ENCODE results near the gene SGO2. TPM values are rescaled to one million over a fixed set of nuclear protein-coding genes. Genes with fewer than 3 reads are reported as not detected.

SGO2 gene, protein sequence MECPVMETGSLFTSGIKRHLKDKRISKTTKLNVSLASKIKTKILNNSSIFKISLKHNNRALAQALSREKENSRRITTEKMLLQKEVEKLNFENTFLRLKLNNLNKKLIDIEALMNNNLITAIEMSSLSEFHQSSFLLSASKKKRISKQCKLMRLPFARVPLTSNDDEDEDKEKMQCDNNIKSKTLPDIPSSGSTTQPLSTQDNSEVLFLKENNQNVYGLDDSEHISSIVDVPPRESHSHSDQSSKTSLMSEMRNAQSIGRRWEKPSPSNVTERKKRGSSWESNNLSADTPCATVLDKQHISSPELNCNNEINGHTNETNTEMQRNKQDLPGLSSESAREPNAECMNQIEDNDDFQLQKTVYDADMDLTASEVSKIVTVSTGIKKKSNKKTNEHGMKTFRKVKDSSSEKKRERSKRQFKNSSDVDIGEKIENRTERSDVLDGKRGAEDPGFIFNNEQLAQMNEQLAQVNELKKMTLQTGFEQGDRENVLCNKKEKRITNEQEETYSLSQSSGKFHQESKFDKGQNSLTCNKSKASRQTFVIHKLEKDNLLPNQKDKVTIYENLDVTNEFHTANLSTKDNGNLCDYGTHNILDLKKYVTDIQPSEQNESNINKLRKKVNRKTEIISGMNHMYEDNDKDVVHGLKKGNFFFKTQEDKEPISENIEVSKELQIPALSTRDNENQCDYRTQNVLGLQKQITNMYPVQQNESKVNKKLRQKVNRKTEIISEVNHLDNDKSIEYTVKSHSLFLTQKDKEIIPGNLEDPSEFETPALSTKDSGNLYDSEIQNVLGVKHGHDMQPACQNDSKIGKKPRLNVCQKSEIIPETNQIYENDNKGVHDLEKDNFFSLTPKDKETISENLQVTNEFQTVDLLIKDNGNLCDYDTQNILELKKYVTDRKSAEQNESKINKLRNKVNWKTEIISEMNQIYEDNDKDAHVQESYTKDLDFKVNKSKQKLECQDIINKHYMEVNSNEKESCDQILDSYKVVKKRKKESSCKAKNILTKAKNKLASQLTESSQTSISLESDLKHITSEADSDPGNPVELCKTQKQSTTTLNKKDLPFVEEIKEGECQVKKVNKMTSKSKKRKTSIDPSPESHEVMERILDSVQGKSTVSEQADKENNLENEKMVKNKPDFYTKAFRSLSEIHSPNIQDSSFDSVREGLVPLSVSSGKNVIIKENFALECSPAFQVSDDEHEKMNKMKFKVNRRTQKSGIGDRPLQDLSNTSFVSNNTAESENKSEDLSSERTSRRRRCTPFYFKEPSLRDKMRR
- total RNA-seq = 6.3 TPM

DNA sequence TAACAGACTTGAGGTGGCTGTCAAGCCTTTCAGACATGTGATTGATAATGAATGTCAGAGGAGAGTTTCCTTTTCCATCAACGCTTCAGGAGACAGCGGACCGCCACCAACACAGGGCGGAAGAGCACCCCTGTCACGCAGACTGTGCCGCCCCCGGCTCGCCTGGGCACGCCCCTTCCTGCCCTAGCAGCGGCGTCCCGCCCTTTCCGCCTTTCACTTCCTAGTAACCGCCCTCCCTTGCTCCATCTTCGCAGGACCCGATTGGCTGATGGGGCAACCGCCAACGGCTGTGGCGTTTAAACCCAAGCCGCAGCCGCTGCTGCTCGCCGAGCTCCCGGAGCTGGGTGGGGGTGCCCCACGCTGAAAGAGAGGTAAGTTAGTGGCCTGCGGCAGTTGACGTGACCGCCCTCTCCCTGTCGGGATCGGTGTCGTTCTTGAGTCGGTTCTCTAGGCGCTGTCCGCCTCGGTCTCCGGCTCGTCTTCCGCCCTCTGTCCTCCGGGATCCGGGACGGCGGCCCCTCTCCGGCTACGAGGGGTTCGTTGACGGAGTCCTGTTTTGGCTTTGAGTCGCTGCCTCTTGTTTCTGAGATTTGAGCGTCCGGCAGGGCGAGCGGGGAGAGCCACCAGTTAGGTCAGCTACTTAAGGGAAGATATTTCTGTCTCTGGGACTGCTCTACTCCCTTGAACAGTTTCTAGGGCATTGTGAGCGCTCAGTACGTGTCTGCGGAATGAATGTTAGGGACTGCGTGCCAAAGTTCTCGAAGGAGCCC lies at the start of gene SGO2:
SGO2 (plus strand) TSS at position 326 of the 770 bp plus-strand sequence. CDS start 6,769 bp downstream, outside the sequence.
- ATAC-seq = peak; percentile 100

DNA sequence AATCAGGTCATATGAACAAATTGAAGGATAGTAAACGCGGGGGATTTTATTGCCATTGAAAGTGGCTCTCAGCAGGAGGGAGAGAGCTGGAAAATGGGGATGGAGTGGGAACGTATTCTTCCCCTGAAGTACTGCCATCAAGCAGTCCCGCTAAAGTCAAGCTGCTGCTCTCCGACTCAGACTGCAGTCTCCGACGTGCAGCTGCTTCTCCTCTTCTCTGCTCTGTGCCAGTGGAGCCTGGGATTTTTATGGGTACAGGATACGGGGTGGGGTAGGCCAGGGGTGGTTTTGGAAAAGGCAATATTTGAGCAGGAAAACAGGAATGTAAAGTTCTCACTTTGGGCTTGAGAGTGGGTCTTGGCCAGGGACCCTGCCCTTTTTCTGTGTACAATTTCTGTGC lies 49.2 kb upstream of the SGO2 start:
- no peak for ATAC-seq

DNA sequence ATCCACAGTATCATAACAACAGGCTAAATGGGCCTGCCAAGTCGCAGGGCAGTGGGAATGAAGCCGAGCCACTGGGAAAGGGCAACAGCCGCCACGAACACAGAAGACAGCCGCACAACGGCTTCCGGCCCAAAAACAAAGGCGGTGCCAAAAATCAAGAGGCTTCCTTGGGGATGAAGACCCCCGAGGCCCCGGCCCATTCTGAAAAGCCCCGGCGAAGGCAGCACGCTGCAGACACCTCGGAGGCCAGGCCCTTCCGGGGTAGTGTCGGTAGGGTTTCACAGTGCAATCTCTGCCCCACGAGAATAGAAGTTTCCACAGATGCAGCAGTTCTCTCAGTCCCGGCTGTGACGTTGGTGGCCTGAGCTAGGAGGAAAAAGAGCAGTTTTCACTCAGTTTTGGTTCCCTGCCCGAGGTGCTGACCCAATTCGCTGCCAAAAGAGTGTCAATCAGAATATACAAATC lies 48.3 kb upstream of the SGO2 start:
- ATAC-seq = no peak

DNA sequence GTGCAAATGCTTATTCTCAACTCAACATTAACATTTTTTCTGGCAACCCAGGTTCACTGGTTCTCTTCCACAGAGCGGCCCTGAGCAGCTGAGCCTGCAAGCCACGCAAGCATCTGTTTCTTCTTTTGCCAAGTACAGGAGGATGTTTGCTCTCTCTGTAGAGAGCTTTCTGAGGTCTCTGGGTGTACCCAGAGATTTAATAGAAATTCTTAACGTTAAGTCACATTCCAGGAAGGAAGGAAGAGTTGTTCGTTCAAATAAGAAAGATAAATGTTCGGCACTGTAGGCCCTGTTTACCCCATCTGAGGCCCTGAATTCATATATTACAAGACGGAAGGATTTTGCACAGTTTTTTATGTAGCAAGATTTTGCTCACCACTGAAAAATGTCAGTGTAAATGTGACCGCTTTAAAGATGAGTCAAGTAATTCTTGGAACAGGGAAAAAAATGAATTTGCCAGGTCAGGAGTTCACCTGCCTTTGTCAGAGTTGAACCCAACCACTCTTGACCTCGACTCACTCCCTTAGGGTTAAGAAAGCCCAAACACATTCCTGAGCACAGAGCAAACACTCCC lies 46.2 kb upstream of the SGO2 start:
- ATAC-seq = peak; percentile 69

DNA sequence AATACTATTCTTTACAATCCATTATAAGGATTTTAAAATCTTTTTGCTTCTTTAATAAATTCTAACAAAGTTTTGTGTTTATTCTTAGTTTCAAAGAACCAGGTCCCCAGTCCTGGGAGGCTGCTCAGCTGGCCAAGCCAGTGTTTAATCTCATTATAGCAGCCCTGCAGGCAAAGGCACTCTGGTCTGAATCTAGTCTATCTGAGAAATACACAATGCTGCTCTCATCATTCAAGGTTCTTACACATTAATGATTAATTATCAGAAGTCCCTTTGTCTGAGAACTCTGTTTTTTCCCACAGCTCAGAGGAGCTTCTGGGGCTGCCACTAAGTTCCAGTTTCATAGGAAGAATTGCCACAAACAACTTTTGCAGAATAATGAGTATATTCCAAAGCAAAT lies 43.8 kb upstream of the SGO2 start:
- no peak for ATAC-seq

DNA sequence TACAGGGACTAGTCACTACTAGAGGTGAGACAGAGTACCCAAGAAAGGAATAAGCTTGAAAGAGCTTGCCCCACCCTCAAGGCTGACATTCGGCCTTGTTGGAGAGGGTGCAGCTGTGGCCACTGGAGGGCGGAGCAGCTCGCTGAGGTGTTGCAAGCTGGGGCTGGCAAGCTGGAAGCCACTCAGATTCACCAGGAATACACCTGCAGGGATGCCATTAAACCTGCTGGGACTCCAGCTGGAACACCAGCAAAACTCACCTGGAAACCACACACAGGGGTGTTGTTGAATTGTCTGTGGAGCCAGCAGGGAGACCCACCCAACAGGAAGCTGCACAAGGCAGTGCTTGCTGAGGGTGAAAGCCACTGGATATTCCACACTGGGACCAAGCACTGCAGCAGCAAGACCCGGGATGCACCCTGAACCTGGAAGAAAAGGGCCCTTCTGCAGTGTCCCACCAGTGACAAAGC lies 42.2 kb upstream of the SGO2 start:
- ATAC-seq = peak; percentile 92

DNA sequence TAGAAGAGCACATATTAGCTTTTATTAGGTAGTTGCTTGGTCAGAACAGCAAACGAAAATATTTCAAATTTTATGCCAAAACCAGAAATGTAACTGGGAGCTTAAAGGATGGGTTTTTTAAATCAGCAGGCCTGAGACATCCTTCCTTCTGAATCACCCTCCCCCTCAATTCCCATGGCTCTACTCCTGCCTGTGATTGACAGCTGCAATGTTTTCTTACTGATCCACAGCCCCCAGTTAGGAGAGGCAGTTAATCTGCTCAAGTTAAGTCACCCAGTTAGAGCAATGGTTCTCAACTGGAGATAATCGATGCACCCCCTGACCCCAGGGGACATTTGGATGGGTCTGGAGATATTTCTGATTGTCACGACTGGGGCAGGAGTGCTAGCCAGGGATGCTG lies 41.1 kb upstream of the SGO2 start:
- no peak for ATAC-seq

DNA sequence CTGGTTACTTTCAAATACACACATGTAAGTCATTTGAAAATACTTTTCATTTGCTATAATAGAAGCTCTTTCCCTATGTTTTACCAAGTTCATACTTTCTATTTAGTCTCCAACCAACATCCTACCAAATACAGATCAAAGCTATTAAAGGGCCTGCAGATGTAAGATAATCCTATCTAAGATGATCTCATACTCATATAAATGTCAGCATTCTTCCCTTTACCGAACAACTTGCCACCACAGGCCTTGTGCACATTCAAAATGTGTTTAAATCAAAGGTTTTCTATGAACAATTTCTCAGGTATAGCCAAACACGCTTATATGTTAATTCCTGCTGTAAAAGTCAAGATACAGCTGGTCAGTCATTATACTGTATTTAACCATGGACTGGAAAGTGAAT lies 39.5 kb upstream of the SGO2 start:
- no peak for ATAC-seq

DNA sequence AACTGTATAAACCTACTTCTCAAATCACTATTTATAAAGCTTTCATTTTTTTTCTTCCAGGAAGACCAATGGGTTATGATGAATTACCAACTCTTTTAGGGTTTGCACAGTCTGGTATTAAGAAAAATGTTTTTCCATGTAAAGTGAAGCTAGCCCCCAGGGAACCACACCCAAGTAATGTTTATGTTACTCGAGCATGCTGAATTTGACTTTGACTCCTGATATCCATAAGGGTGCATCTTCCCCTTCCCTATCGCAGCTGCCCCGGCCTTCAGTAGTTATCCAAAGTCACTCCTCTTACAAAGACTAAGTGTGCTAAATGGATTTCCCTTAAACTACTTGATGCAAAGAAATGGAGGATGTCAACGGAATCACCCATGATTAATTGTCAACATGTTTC lies 37.8 kb upstream of the SGO2 start:
- ATAC-seq = no peak

DNA sequence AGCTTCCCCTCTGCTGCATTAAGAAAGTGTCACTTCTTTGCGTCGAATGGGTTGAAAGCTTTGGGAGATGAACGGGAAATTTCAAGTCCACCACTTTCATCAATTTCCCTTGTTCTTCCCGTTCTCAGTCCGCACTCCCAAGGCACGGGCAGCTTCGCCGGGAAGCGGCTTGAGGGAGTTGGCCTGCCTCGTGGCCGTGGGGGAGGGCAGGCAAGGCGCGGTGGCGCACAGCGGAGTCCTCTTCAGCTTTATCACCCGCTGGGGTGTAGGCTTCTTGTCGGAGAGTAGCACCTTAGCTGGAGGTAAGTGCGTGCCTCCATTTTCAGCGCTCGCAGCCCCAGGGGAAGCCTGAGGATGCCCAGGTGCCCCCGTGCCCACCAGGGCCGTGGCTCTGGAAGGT lies 36.0 kb upstream of the SGO2 start:
- ATAC-seq = no peak

DNA sequence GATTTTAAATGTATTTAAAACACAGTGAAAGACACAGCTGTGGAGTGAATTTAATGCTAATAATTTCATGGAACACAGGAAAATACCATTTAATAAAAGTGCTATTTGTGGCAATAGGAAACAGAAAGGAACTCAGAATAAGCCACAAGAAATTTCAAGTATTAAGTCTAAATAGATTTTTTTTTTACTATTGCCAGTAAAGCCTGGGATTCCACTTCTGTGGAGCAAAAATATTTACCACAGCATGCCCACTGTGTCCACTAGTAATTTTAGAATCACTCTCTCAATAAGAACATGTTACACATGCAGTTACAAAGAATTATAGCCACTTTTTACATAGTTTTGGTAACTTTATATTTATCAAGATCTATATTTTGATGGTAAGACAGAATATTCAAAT lies 33.4 kb upstream of the SGO2 start:
- ATAC-seq = no peak

DNA sequence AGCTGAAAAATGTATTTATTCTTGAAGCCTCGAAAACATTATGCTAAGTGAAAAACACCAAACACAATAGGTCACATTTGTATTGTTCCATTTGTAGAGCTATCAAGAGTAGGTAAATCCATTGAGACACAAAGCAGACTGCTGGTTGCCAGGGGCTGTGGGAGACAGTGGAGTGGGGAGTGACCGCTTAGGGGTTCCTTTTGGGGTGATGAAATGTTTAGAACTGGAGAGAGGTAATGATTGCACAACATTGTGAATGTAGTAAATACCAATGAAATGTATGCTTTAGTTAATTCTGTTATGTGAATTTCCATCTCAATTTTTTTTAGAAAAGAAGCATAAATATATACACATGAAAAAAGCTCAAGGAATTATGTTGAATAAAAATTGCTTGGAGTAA lies 32.0 kb upstream of the SGO2 start:
- ATAC-seq = no peak

DNA sequence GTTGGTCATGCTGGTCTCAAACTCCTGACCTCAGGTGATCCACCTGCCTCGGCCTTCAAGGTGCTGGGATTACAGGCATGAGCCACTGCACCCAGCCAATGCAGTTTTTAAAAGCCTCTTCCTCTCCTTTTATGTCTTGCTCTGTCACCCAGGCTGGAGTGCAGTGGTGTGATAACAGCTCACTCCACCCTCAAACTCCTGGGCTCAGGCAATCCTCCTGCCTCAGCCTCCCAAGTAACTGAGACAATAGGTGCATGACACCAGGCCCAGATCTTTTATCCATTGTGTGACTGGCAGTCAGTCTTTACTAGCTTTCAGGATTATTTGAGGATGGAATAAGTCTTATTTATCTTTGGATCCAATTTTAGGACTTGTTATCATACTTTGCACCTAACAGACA lies 29.3 kb upstream of the SGO2 start:
- no peak for ATAC-seq

DNA sequence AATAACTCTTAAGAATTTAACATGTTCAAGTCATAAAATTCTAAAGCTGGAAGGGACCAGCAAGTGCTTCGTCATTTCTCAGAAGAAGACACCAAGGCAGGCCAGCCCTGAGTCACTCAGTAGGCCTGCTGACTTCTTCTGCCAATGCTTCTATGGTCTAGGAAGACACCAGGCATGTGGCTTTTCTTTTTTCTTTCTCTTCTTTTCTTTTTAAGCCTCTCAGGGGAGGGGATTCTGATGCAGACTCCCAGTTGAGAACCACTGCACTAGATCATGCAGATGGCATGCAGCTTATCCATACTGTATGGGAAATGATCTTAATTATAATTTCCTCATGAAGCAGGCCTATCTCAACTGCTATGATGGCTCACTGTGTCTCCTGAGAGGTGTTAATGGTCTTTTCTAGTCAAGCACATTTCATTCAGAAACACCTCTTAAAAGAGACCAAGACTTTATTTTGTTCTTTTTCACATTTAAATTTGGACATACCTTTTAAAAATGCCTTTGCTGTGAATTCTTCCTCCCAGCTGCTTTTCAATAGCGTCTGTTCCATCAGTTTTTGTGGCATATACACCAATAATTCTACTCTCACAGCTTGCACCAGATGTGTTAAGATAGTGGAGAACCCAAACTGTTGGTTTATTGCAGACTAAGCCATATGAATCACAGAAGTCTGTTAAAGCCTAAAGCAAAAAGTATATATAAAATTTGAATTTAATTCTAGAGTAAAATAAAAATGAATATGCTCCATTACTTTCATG lies 27.4 kb upstream of the SGO2 start:
- ATAC-seq = no peak

DNA sequence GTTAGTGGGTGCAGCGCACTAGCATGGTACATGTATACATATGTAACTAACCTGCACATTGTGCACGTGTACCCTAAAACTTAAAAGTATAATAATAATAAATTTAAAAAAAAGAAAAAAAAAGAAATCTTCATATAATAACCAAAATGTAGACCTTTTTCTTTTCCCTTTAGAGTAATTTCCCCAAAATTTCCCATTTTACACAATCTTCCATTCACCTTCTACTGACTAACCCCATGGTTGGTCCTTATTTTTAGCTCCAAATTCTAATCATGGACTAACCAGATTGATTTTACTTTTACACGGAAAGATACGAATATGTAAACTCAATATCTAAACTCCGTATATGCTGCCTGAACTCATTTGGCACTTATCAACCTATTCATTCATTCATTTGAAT lies 23.8 kb upstream of the SGO2 start:
- no peak for ATAC-seq

DNA sequence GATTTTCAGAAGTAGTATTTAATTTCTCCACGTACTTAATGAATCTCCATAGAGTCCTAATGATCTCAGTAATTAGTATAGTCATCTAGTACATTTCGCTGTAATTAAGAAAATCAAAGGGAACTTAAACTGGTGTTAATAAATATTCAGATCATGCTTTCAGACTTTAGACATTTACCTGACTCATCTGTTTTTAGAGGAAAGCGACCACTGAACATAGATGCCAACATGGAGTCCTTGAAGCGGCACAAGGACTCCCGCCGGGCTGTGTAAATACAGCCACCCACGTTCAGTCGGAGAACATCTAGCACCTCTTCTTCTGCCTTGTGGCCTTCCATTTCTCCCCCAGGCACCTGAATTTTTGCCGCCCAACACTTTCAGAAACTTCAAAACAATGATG lies 19.3 kb upstream of the SGO2 start:
- ATAC-seq = no peak

DNA sequence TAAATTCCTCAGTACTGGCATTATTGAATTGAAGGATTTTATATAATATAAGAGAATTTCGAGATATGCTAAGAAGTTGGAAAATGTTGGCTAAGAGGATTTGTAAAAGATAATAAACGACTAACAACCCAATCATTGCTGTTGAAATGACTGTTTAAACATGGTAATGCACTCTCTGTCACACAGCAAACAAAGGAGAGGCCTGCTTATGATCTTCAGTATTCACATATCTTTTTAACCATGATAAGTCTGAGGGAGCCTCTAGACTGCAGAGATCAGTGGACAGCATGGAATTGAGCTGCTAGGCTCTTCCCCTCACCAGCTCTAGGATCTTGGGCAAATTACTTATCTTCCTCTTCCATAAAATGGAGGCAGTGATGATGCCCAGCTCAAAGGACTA lies 18.8 kb upstream of the SGO2 start:
- ATAC-seq = no peak

DNA sequence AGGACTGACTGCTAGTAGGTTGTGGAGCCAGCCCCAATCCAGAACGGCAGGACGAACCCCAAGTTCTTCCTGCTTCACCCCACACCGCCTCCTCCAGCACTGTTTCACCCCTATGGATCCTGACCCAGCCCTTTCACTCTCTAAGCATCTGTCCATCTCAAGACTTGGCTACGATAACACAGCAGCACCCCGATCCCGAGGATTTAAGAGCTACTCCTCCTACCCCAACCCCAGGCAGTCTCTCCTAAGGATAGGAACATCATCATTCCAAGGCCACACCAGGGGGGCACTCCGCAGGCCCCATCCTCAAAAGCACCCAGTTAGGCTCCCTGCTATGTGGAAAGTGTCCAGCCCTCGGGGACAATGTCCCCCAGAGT lies 16.8 kb upstream of the SGO2 start:
- ATAC-seq = peak; percentile 44

DNA sequence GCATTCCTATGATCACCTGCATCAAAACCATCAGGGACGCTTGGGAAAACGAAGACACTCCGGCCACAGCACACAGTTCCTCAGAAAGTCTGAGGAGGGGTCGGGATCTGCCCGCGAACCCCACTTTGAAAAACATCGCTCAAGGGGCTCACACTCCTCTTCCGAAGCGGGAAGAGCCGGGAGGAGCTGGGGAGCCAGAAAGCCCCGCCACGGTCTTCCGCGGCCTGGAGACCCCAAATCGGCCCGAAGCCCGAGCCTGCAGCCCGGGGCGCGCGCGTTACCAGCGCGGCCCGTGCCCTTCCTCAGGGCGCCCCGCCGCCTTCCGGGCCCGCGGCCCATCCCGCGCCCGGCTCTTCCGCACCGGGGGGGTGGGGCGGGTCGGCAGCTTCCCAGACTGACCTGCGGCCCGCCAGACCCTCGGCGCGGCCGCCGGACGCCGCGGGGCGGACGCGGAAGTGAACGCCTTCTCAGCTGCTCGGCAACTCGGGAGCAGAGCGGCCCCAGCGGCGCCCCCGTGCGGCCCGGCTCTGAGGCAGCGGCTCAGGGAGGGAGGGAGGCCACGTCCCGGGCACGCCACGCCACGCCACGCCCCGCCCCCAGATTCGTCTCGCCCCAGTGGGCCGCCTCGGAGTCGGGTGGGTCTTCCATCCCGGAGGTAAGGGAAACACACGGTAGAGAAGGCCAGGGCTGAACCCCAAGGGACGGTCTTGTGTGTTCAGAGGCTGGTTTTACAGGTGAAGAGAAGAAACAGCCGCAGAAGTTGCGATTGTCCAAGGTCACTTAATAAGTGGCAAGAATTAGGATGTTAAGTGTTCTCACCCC lies 16.2 kb upstream of the SGO2 start, which contains the start of gene KCTD18:
KCTD18 (minus strand) TSS at position 457 of the 822 bp plus-strand sequence. CDS start 3,052 bp downstream, outside the sequence.
- peak; percentile 98 for ATAC-seq

DNA sequence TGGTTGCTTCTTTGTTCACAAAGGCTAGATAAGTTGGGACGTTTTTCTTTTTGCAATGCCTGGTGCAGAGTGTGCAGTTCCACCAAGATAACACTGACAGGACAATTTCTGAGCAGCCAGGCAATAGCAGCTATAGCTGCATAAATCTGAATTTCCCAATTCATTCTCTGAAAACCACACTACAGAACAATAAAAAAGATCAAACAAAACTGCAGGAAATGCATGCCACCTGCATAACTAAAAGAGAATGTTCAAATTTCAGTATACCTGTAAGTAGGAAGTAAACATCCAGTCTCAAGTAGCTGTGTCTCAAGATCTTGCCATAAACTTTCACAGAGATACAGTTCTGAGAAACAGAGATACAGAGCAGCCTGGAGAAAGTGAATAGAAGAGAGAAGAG lies 10.9 kb upstream of the SGO2 start:
- no peak for ATAC-seq

Data from esophagus mucosa (tissue), 1 donor.